ENCODE measurements around the gene RGS5.

Gene RGS5

GRCh38 chr1:163195728-163196448 is 6.8 kb downstream of the RGS5 start:
- Histone ChIP-seq H3K36me3 (no peaks in the 10 kb centered on the region), H3K4me1 (ENCODE audit: control insufficient read depth in 1 of 2, insufficient read depth in 1 of 2, low read depth in 1 of 2, low read length in 1 of 2) (no peaks in the 10 kb centered on the region), H3K9me3 (no peaks in the 10 kb centered on the region), H3K27ac (no peak overlapping the region), H3K27me3 (peaks cover 8% of the 10 kb centered on the region), H3K4me3 (ENCODE audit: low read depth in 1 of 2, low read length in 1 of 2) (no peak overlapping the region)
- TF ChIP-seq CTCF (IDR thresholded peaks at IDR 0.05) = no peak

DNA sequence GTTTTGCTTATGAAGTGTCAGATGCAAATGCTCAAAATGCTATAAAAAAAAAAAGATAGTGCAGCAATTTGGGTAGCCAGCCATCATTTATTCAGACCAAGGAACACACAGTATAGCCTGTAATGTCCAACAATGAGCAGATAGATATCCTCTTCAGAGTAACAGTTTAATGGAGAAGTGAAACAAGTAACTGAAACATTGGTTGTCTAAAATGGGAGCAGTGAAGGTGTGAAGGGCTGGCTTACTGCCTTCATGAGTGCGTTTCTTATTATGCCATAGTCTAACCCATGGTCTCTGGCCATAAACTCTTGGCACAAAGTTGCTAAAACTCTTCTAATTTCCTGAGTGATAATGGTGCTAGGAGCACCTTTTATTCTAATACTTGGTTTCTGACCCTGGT is 11.4 kb downstream of the RGS5 start:
- Histone ChIP-seq H3K36me3 (no peaks in the 10 kb centered on the region), H3K4me3 (ENCODE audit: low read depth in 1 of 2, low read length in 1 of 2) (no peak overlapping the region), H3K4me1 (ENCODE audit: control insufficient read depth in 1 of 2, insufficient read depth in 1 of 2, low read depth in 1 of 2, low read length in 1 of 2) (no peaks in the 10 kb centered on the region), H3K27me3 (no peaks in the 10 kb centered on the region), H3K27ac (no peak overlapping the region), H3K9me3 (no peaks in the 10 kb centered on the region)
- no peak for TF ChIP-seq CTCF (IDR thresholded peaks at IDR 0.05)

DNA sequence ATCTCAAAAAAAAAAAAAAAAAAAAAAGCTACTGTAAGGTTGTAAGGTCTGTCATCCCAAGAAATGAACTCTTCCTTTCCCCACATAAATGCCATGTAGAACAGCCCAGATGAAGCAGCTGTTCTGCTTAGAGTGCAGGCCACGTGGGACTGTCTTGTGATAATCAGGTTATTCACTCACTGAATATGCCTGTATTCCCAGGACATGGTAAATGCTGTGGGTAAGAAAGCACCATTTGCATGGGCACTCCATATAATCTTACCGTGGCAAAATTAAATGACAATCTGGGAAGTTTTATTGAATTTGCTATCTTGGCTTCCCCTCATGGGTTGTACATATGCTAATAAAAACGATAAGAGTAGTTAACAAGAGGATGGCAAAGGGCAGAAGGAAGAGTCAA is 13.8 kb downstream of the RGS5 start:
- TF ChIP-seq CTCF (IDR thresholded peaks at IDR 0.05) = no peak
- no peaks in the 10 kb centered on the region for H3K9me3 ChIP-seq
- no peaks in the 10 kb centered on the region for H3K36me3 ChIP-seq
- no peak overlapping the region for H3K4me3 ChIP-seq (ENCODE audit: low read depth in 1 of 2, low read length in 1 of 2)
- H3K27ac ChIP-seq = no peak overlapping the region
- no peaks in the 10 kb centered on the region for H3K4me1 ChIP-seq (ENCODE audit: control insufficient read depth in 1 of 2, insufficient read depth in 1 of 2, low read depth in 1 of 2, low read length in 1 of 2)
- peaks cover under 1% of the 10 kb centered on the region for H3K27me3 ChIP-seq

DNA sequence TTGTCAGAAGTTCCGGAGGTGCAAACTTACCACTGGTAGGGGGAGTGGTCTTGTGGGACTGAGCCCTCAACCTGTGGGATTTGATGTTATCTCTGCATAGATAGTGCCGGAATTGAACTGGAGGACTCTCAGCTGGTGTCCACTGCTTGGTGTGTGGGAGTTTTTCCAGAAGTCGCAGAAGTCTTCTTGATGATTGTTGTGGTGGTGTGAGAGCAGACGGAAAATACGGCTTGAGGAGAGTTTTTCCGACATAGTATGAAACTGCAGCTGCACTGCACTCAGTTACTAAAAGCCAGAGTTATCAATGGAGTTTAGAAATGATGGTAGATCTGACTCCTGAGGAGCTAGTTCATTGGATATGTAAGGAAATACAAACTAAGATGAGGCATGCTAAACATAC is 14.9 kb downstream of the RGS5 start:
- Histone ChIP-seq H3K36me3 (no peaks in the 10 kb centered on the region), H3K27ac (no peak overlapping the region), H3K4me1 (ENCODE audit: control insufficient read depth in 1 of 2, insufficient read depth in 1 of 2, low read depth in 1 of 2, low read length in 1 of 2) (no peaks in the 10 kb centered on the region), H3K4me3 (ENCODE audit: low read depth in 1 of 2, low read length in 1 of 2) (no peak overlapping the region), H3K27me3 (peaks cover 12% of the 10 kb centered on the region), H3K9me3 (no peaks in the 10 kb centered on the region)
- no peak for TF ChIP-seq CTCF (IDR thresholded peaks at IDR 0.05)

GRCh38 chr1:163186862-163187261 is 15.9 kb downstream of the RGS5 start:
- Histone ChIP-seq H3K4me3 (ENCODE audit: low read depth in 1 of 2, low read length in 1 of 2) (no peak overlapping the region), H3K4me1 (ENCODE audit: control insufficient read depth in 1 of 2, insufficient read depth in 1 of 2, low read depth in 1 of 2, low read length in 1 of 2) (no peaks in the 10 kb centered on the region), H3K9me3 (no peaks in the 10 kb centered on the region), H3K27ac (no peak overlapping the region), H3K27me3 (peaks cover 21% of the 10 kb centered on the region), H3K36me3 (no peaks in the 10 kb centered on the region)
- TF ChIP-seq CTCF (IDR thresholded peaks at IDR 0.05) = no peak
